ENCODE measurements around the gene NLGN2.

NLGN2 gene

DNA sequence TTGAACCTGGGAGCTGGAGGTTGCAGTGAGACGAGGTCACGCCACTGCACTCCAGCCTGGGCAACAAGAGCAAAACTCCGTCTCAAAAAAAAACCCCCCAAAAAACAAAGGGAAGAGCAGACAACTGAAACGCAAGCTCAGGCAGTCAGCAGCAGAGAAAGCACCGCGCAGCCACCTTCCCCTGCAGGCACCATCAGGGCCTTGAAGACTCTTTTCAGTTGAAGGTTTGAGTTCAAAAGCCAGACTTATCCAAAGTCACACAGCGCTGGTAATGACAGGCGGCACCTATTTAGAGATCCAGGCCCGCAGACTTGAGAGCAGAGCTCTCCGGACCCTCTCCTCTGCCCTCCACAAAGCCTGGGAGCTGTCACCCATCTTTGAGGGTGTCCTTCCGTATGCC is 60.6 kb downstream of the NLGN2 start:
- no peak overlapping the region for H3K4me3 ChIP-seq (replicated peaks; ENCODE audit: low read depth, low read length)
- TF ChIP-seq, protein P1, sequence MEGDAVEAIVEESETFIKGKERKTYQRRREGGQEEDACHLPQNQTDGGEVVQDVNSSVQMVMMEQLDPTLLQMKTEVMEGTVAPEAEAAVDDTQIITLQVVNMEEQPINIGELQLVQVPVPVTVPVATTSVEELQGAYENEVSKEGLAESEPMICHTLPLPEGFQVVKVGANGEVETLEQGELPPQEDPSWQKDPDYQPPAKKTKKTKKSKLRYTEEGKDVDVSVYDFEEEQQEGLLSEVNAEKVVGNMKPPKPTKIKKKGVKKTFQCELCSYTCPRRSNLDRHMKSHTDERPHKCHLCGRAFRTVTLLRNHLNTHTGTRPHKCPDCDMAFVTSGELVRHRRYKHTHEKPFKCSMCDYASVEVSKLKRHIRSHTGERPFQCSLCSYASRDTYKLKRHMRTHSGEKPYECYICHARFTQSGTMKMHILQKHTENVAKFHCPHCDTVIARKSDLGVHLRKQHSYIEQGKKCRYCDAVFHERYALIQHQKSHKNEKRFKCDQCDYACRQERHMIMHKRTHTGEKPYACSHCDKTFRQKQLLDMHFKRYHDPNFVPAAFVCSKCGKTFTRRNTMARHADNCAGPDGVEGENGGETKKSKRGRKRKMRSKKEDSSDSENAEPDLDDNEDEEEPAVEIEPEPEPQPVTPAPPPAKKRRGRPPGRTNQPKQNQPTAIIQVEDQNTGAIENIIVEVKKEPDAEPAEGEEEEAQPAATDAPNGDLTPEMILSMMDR (IDR thresholded peaks at IDR 0.05; ENCODE audit: low read depth, low read length, missing control alignments): no peak
- DNase-seq (ENCODE audit: extremely low read depth, low read depth): no peak

DNA sequence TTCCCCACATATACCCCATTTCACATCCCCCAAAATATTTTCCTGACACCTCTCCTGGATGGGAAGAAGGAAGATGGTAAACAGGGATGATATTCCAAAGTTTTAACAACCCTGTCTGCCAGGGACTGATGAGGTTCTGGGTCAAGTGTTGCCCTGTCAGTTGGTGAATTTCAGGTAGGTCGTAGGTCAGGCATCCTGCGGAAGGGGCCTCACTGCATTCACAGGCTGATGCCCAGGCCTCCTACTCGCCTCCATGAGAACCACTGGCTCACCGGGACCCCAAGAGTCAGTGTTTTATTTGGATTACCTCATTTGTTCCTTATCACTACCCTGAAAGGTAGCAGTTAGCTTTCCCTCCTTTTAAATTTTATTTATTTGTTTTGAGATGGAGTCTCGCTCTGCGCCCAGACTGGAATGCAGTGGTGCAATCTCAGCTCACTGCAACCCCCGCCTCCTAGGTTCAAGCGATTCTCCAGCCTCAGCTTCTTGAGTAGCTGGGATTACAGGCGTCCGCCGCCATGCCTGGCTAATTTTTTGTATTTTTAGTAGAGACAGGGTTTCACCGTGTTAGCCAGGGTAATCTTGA is 61.3 kb downstream of the NLGN2 start:
- DNase-seq (ENCODE audit: extremely low read depth, low read depth): no peak
- no peak overlapping the region for H3K4me3 ChIP-seq (replicated peaks; ENCODE audit: low read depth, low read length)
- TF ChIP-seq, protein P1 (IDR thresholded peaks at IDR 0.05; ENCODE audit: low read depth, low read length, missing control alignments): no peak
